T-helper 1 cell treated with Interleukin-12 subunit alpha and Interleukin-12 subunit beta and Interleukin-4 antibody, amounts not matched to agents 30 μg/mL and 1 μg/mL, for 36 hours (primary cell): ENCODE measurements around the gene GABRB1.
"Not testable (repeated sequence)": the region's sequence is repeated elsewhere in the genome, so short reads cannot be mapped to it uniquely, and the experiment has no call there.

ENCODE experiments used
- H3K27ac Mint-ChIP-seq: one replicate; pipeline ENCODE4 v1.8.0; 2021; ENCODE audit warnings: mild to moderate bottlenecking, mixed read lengths
- H3K27me3 Mint-ChIP-seq: one replicate; pipeline ENCODE4 v1.8.0; 2021; ENCODE audit warnings: low read depth, mixed read lengths
- H3K36me3 Mint-ChIP-seq: one replicate; pipeline ENCODE4 v1.8.0; 2021; ENCODE audit warnings: low read depth, mixed read lengths
- H3K4me1 Mint-ChIP-seq: one replicate; pipeline ENCODE4 v1.8.0; 2021; ENCODE audit warnings: low read depth, mixed read lengths
- H3K4me3 Mint-ChIP-seq: one replicate; pipeline ENCODE4 v1.8.0; 2021; ENCODE audit warnings: mild to moderate bottlenecking, moderate library complexity, mixed read lengths
- H3K9me3 Mint-ChIP-seq: one replicate; pipeline ENCODE4 v1.8.0; 2021; ENCODE audit warnings: mixed read lengths

The GABRB1 gene

GRCh38 chr4:47290873-47291272 is 259.5 kb downstream of the GABRB1 start:
- not testable (repeated sequence) for H3K4me1 Mint-ChIP-seq, H3K36me3 Mint-ChIP-seq, H3K27ac Mint-ChIP-seq, H3K9me3 Mint-ChIP-seq, H3K27me3 Mint-ChIP-seq, H3K4me3 Mint-ChIP-seq

- no peaks in the 10 kb centered on the region for H3K27me3 Mint-ChIP-seq
- no peaks in the 10 kb centered on the region for H3K9me3 Mint-ChIP-seq
- no peak overlapping the region for H3K4me3 Mint-ChIP-seq
- no peaks in the 10 kb centered on the region for H3K36me3 Mint-ChIP-seq
- no peak overlapping the region for H3K27ac Mint-ChIP-seq
- no peaks in the 10 kb centered on the region for H3K4me1 Mint-ChIP-seq
Observed at GRCh38 chr4:47309165-47309564, 277.8 kb downstream of the GABRB1 start.

- H3K4me1 Mint-ChIP-seq, result no peaks in the 10 kb centered on the region
- no peaks in the 10 kb centered on the region for H3K27me3 Mint-ChIP-seq
- no peaks in the 10 kb centered on the region for H3K9me3 Mint-ChIP-seq
- no peak overlapping the region for H3K4me3 Mint-ChIP-seq
- no peaks in the 10 kb centered on the region for H3K36me3 Mint-ChIP-seq
- no peak overlapping the region for H3K27ac Mint-ChIP-seq
Observed at GRCh38 chr4:47312170-47312569, 280.8 kb downstream of the GABRB1 start.

GRCh38 chr4:47313384-47313783 is 282.0 kb downstream of the GABRB1 start:
- Mint-ChIP-seq H3K27me3 (no peaks in the 10 kb centered on the region), H3K4me1 (no peaks in the 10 kb centered on the region), H3K27ac (no peak overlapping the region)

GRCh38 chr4:47315346-47315745 is 284.0 kb downstream of the GABRB1 start:
- H3K4me1 Mint-ChIP-seq, result no peaks in the 10 kb centered on the region
- H3K27me3 Mint-ChIP-seq, result no peaks in the 10 kb centered on the region
- H3K4me3 Mint-ChIP-seq, result no peak overlapping the region
- H3K27ac Mint-ChIP-seq, result no peak overlapping the region
- no peaks in the 10 kb centered on the region for H3K36me3 Mint-ChIP-seq
- H3K9me3 Mint-ChIP-seq, result no peaks in the 10 kb centered on the region

More at GRCh38 chr4:47313384-47313783, 282.0 kb downstream of the GABRB1 start:
- H3K4me3 Mint-ChIP-seq, result no peak overlapping the region
- H3K36me3 Mint-ChIP-seq, result no peaks in the 10 kb centered on the region
- no peaks in the 10 kb centered on the region for H3K9me3 Mint-ChIP-seq

GRCh38 chr4:47326025-47326424 is 294.7 kb downstream of the GABRB1 start:
- H3K4me1 Mint-ChIP-seq, result no peaks in the 10 kb centered on the region

GRCh38 chr4:47330866-47331265 is 299.5 kb downstream of the GABRB1 start:
- no peak overlapping the region for H3K27ac Mint-ChIP-seq
- no peaks in the 10 kb centered on the region for H3K9me3 Mint-ChIP-seq
- no peak overlapping the region for H3K4me3 Mint-ChIP-seq
- H3K36me3 Mint-ChIP-seq, result no peaks in the 10 kb centered on the region
- H3K4me1 Mint-ChIP-seq, result no peaks in the 10 kb centered on the region
- H3K27me3 Mint-ChIP-seq, result no peaks in the 10 kb centered on the region

More at GRCh38 chr4:47326025-47326424, 294.7 kb downstream of the GABRB1 start:
- H3K9me3 Mint-ChIP-seq, result no peaks in the 10 kb centered on the region
- H3K36me3 Mint-ChIP-seq, result no peaks in the 10 kb centered on the region
- H3K27ac Mint-ChIP-seq, result no peak overlapping the region
- no peak overlapping the region for H3K4me3 Mint-ChIP-seq
- H3K27me3 Mint-ChIP-seq, result no peaks in the 10 kb centered on the region

- no peak overlapping the region for H3K27ac Mint-ChIP-seq
- H3K4me3 Mint-ChIP-seq, result no peak overlapping the region
- no peaks in the 10 kb centered on the region for H3K9me3 Mint-ChIP-seq
- no peaks in the 10 kb centered on the region for H3K36me3 Mint-ChIP-seq
- H3K27me3 Mint-ChIP-seq, result no peaks in the 10 kb centered on the region
- H3K4me1 Mint-ChIP-seq, result no peaks in the 10 kb centered on the region
Observed at GRCh38 chr4:47334652-47335051, 303.3 kb downstream of the GABRB1 start.

- H3K36me3 Mint-ChIP-seq, result no peaks in the 10 kb centered on the region
- H3K9me3 Mint-ChIP-seq, result no peaks in the 10 kb centered on the region
- H3K4me1 Mint-ChIP-seq, result no peaks in the 10 kb centered on the region
- H3K27me3 Mint-ChIP-seq, result peaks cover 4% of the 10 kb centered on the region
- H3K27ac Mint-ChIP-seq, result no peak overlapping the region
- no peak overlapping the region for H3K4me3 Mint-ChIP-seq
Observed at GRCh38 chr4:47337893-47338292, 306.5 kb downstream of the GABRB1 start.

GRCh38 chr4:47340914-47341313 is 309.5 kb downstream of the GABRB1 start:
- Mint-ChIP-seq H3K4me1 (no peaks in the 10 kb centered on the region), H3K36me3 (no peaks in the 10 kb centered on the region), H3K4me3 (no peak overlapping the region), H3K27me3 (peaks cover 4% of the 10 kb centered on the region), H3K9me3 (no peaks in the 10 kb centered on the region), H3K27ac (no peak overlapping the region)

GRCh38 chr4:47342796-47343195 is 311.4 kb downstream of the GABRB1 start:
- H3K9me3 Mint-ChIP-seq, result no peaks in the 10 kb centered on the region
- H3K36me3 Mint-ChIP-seq, result no peaks in the 10 kb centered on the region
- H3K4me3 Mint-ChIP-seq, result no peak overlapping the region
- H3K4me1 Mint-ChIP-seq, result no peaks in the 10 kb centered on the region
- H3K27ac Mint-ChIP-seq, result no peak overlapping the region
- peaks cover 4% of the 10 kb centered on the region for H3K27me3 Mint-ChIP-seq

GRCh38 chr4:47349326-47349725 is 318.0 kb downstream of the GABRB1 start:
- no peaks in the 10 kb centered on the region for H3K9me3 Mint-ChIP-seq
- H3K27ac Mint-ChIP-seq, result no peak overlapping the region
- H3K4me1 Mint-ChIP-seq, result no peaks in the 10 kb centered on the region
- no peaks in the 10 kb centered on the region for H3K36me3 Mint-ChIP-seq
- H3K27me3 Mint-ChIP-seq, result no peaks in the 10 kb centered on the region
- no peak overlapping the region for H3K4me3 Mint-ChIP-seq

GRCh38 chr4:47355568-47355967 is 324.2 kb downstream of the GABRB1 start:
- H3K27ac Mint-ChIP-seq, result no peak overlapping the region
- no peak overlapping the region for H3K4me3 Mint-ChIP-seq
- no peaks in the 10 kb centered on the region for H3K4me1 Mint-ChIP-seq
- peaks cover 3% of the 10 kb centered on the region for H3K27me3 Mint-ChIP-seq
- H3K36me3 Mint-ChIP-seq, result no peaks in the 10 kb centered on the region
- H3K9me3 Mint-ChIP-seq, result no peaks in the 10 kb centered on the region

- H3K4me1 Mint-ChIP-seq, result no peaks in the 10 kb centered on the region
Observed at GRCh38 chr4:47359891-47360290, 328.5 kb downstream of the GABRB1 start.

GRCh38 chr4:47367761-47368160 is 336.4 kb downstream of the GABRB1 start:
- Mint-ChIP-seq H3K9me3 (no peaks in the 10 kb centered on the region), H3K4me1 (no peaks in the 10 kb centered on the region), H3K27ac (no peak overlapping the region), H3K4me3 (no peak overlapping the region), H3K27me3 (no peaks in the 10 kb centered on the region), H3K36me3 (no peaks in the 10 kb centered on the region)

More at GRCh38 chr4:47359891-47360290, 328.5 kb downstream of the GABRB1 start:
- no peak overlapping the region for H3K4me3 Mint-ChIP-seq
- no peak overlapping the region for H3K27ac Mint-ChIP-seq
- no peaks in the 10 kb centered on the region for H3K36me3 Mint-ChIP-seq
- peaks cover 7% of the 10 kb centered on the region for H3K27me3 Mint-ChIP-seq
- H3K9me3 Mint-ChIP-seq, result no peaks in the 10 kb centered on the region

- Mint-ChIP-seq H3K9me3 (no peaks in the 10 kb centered on the region), H3K36me3 (no peaks in the 10 kb centered on the region), H3K4me1 (no peaks in the 10 kb centered on the region), H3K27ac (no peak overlapping the region), H3K4me3 (no peak overlapping the region), H3K27me3 (no peaks in the 10 kb centered on the region)
Observed at GRCh38 chr4:47368211-47368610, 336.8 kb downstream of the GABRB1 start.
